PC-3 (cell line): ENCODE results near the gene DUS1L. TPM values are rescaled to one million over a fixed set of nuclear protein-coding genes. Genes with fewer than 3 reads are reported as not detected.

Experiments used
- ATAC-seq: fragments of 200-7000 bp; cut with Tn5 transposase; 2 replicates; pipeline ENCODE4 v1.9.1; 2020; ENCODE audit warnings: mild to moderate bottlenecking, moderate library complexity
- BruUV-seq: library from RNA; stranded (reverse); fragments of 400-500 nt; replicated peaks from 2 replicates; lab custom pipeline; 2021; lab: Mats Ljungman, UMichigan
- CTCF ChIA-PET: fragments of 300-600 bp; sonication (Branson Sonifier 250); formaldehyde crosslinking; loops from one replicate; lab custom pipeline; 2022; ENCODE audit warnings: antibody characterized with exemption; lab: Charles Lee
- POLR2A ChIA-PET: fragments of 300-600 bp; sonication (Branson Sonifier 250); formaldehyde crosslinking; loops from one replicate; lab custom pipeline; 2022; ENCODE audit warnings: antibody characterized with exemption; ENCODE audit not compliant: unreplicated experiment; lab: Charles Lee
- DNase-seq: peaks from one replicate; pipeline ENCODE4 v3.0.0-alpha.2; 2015
- H2AFZ ChIP-seq: fragments of 300-600 bp; sonication (generic); 2 replicates; pipeline ENCODE4 v1.6.0; 2016; ENCODE audit warnings: antibody characterized with exemption, low read length
- H3F3A ChIP-seq: fragments of 300-600 bp; sonication (generic); one replicate; pipeline ENCODE4 v1.6.0; 2017; ENCODE audit warnings: antibody characterized with exemption, low read length, control low read depth, mild to moderate bottlenecking; ENCODE audit not compliant: unreplicated experiment
- H3K27ac ChIP-seq: fragments of 300-600 bp; sonication (generic); 2 replicates; pipeline ENCODE4 v1.5.1; 2016; ENCODE audit warnings: mild to moderate bottlenecking, low read length
- H3K27me3 ChIP-seq: fragments of 300-600 bp; sonication (generic); 2 replicates; pipeline ENCODE4 v1.6.1; 2016; ENCODE audit warnings: low read length, mixed read lengths
- H3K36me3 ChIP-seq: fragments of 300-600 bp; sonication (generic); 2 replicates; pipeline ENCODE4 v1.6.1; 2016; ENCODE audit warnings: low read depth, mixed run types, low read length, mixed read lengths
- H3K4me1 ChIP-seq: fragments of 300-600 bp; sonication (generic); 2 replicates; pipeline ENCODE4 v1.5.1; 2016; ENCODE audit warnings: low read length; ENCODE audit not compliant: insufficient read depth
- H3K4me2 ChIP-seq: fragments of 300-600 bp; sonication (generic); 2 replicates; pipeline ENCODE4 v1.6.0; 2016; ENCODE audit warnings: low read length
- H3K4me3 ChIP-seq: fragments of 300-600 bp; sonication (generic); 2 replicates; pipeline ENCODE4 v1.5.1; 2016; ENCODE audit warnings: mild to moderate bottlenecking, low read length, mixed read lengths
- H3K79me2 ChIP-seq: fragments of 300-600 bp; sonication (generic); 2 replicates; pipeline ENCODE4 v1.6.1; 2017; ENCODE audit warnings: low read length, mixed read lengths
- H3K9ac ChIP-seq: fragments of 300-600 bp; sonication (generic); 2 replicates; pipeline ENCODE4 v1.6.0; 2016; ENCODE audit warnings: mild to moderate bottlenecking, low read length
- H3K9me2 ChIP-seq: fragments of 300-600 bp; sonication (generic); replicated peaks from 2 replicates; pipeline ENCODE4 v1.6.1; 2016; ENCODE audit warnings: mixed run types, low read length, mixed read lengths
- H3K9me3 ChIP-seq: fragments of 300-600 bp; sonication (generic); 2 replicates; pipeline ENCODE4 v1.6.1; 2016; ENCODE audit warnings: low read length, mixed read lengths
- H4K20me1 ChIP-seq: fragments of 300-600 bp; sonication (generic); 2 replicates; pipeline ENCODE4 v1.6.1; 2016; ENCODE audit warnings: low read length, mixed read lengths
- CTCF ChIP-seq: fragments of 300-600 bp; sonication (generic); conservative IDR thresholded peaks from 2 replicates; pipeline ENCODE4 v1.5.1; 2017; ENCODE audit warnings: antibody characterized with exemption, low read depth, mild to moderate bottlenecking, low read length
- EZH2 ChIP-seq: fragments of 300-600 bp; sonication (generic); IDR thresholded peaks from one replicate; pipeline ENCODE4 v1.6.1; 2017; ENCODE audit warnings: antibody characterized with exemption, mild to moderate bottlenecking, low read length; ENCODE audit not compliant: unreplicated experiment
- EZH2phosphoT487 ChIP-seq: fragments of 300-600 bp; sonication (generic); IDR thresholded peaks from 2 replicates; pipeline ENCODE4 v1.6.1; 2018; ENCODE audit warnings: mild to moderate bottlenecking, antibody characterized with exemption, low read length, borderline replicate concordance
- intact Hi-C: fragments of 100-400 bp; cut with micrococcal nuclease; formaldehyde crosslinking; loops from 2 replicates; pipeline ENCODE4 v1.9.0; 2023
- total RNA-seq: library from RNA; depleted of rRNA; stranded (reverse); fragments of >200 nt; gene quantifications from 2 replicates; pipeline ENCODE4 v1.2.3, GENCODE V29; 2014

DUS1L gene
- total RNA-seq, 1 experiment from 2014 or later: 205 TPM

DNA sequence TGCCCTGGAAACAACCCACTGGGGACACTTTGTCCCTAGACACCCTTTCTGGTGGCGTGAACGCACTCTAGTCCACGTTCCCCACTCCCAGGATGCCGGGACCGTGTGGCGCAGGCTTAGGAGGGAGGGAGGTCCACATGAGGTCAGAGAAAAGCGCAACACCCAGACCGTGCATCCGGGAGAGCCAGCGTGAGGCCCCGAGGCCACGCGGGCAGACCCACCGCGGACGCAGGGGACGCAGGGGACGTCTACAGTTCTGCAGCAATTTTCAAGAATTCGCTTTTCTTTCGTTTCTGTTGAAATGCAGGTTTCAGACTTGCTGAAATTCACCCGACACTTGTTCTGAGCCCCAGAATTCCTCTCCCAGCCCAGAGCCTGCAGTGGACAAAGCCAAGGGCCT lies 18.7 kb downstream of the DUS1L start:
- no peaks in the 10 kb centered on the region; the same call in 1 of the 2 replicates for H3K36me3 ChIP-seq
- POLR2A ChIA-PET: no interaction called here
- no peak overlapping the region for H3K9ac ChIP-seq
- H2AFZ ChIP-seq: no peak overlapping the region
- TF ChIP-seq CTCF: no peak
- TF ChIP-seq EZH2phosphoT487: no peak
- TF ChIP-seq EZH2: no peak
- H3K4me1 ChIP-seq: no peaks in the 10 kb centered on the region; the same call in 1 of the 2 replicates
- no peak overlapping the region for H3K27ac ChIP-seq
- intact Hi-C loops: no loop called here
- CTCF ChIA-PET: no interaction called here
- no TSS peak for BruUV-seq
- no peak for DNase-seq
- H4K20me1 ChIP-seq: no peaks in the 10 kb centered on the region
- no peaks in the 10 kb centered on the region for H3K9me3 ChIP-seq
- no peak for ATAC-seq
- no peak overlapping the region for H3K4me2 ChIP-seq
- H3K79me2 ChIP-seq: peaks cover 8% of the 10 kb centered on the region
- no peaks in the 10 kb centered on the region for H3F3A ChIP-seq
- H3K9me2 ChIP-seq: no peaks in the 10 kb centered on the region
- H3K4me3 ChIP-seq: no peak overlapping the region
- no peaks in the 10 kb centered on the region for H3K27me3 ChIP-seq

DNA sequence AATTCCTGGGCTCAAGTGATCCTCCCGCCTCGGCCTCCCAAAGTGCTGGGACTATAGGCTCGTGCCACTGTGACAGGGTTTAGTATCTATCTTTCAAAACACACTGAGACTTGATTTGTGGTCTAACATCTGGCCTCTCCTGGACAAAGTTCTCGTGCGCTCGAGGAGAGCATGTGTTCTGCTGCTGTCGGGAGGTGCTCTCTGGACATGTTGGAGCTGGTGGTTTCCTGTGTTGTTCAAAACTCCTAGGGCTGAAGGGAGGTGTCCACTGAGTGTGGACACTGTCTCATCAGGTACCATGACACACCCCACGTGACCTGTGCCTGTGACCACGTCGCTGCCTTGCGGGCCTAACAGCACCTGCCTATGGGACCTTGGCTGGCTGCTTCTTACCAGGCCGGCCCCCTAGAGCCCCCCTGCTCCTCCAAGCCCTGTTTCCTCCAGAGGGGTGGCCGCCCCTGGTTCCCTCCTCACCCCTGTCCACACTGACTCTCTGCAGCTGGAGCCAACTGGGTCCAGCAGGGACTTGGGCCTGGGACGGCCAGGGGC lies 19.6 kb downstream of the DUS1L start:
- H3K4me3 ChIP-seq: no peak overlapping the region
- H3K9ac ChIP-seq: no peak overlapping the region
- H4K20me1 ChIP-seq: no peaks in the 10 kb centered on the region
- no peak overlapping the region for H3K4me2 ChIP-seq
- no peaks in the 10 kb centered on the region for H3K9me2 ChIP-seq
- no peak overlapping the region for H2AFZ ChIP-seq
- no peaks in the 10 kb centered on the region; the same call in 1 of the 2 replicates for H3K36me3 ChIP-seq
- no peak overlapping the region for H3K27ac ChIP-seq
- no peaks in the 10 kb centered on the region for H3F3A ChIP-seq
- no TSS peak for BruUV-seq
- H3K79me2 ChIP-seq: peaks cover 6% of the 10 kb centered on the region
- H3K9me3 ChIP-seq: no peaks in the 10 kb centered on the region
- POLR2A ChIA-PET: interaction anchor here (0.6 kb wide), 1 partner anchor 24 kb away, joined by 3 read pairs; the partner anchor contains the start of gene CENPX
- no peaks in the 10 kb centered on the region; the same call in 1 of the 2 replicates for H3K4me1 ChIP-seq
- CTCF ChIA-PET: no interaction called here
- intact Hi-C loops: no loop called here
- TF ChIP-seq CTCF (no peak), EZH2phosphoT487 (no peak), EZH2 (no peak)
- DNase-seq (no peak), ATAC-seq (no peak; the same call in 1 of the 2 replicates)
- H3K27me3 ChIP-seq: no peaks in the 10 kb centered on the region

DNA sequence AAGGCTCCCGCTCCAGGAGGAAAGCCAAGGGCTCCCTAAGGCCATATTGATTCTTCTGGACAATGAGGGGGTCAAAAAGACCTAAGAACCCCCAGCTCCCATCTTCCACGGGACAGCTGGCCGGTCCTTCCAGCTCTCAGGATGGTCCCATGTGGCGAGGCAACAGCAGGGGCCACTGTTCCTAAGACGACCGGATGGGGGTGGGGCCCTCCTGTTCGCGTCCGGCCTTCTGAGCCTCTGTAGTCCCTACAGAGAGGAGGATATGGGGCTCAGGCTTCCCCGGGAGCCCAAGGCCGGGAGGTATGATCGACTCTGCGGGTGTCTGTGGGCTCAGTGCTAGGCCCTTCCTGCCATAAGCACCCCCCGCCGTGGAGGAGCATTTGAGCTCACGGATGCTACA lies 22.1 kb downstream of the DUS1L start:
- Histone ChIP-seq H3K36me3 (no peaks in the 10 kb centered on the region; the same call in 1 of the 2 replicates), H2AFZ (no peak overlapping the region), H3K4me3 (no peak overlapping the region), H3F3A (no peaks in the 10 kb centered on the region), H3K27ac (no peak overlapping the region), H3K9me3 (no peaks in the 10 kb centered on the region), H3K27me3 (no peaks in the 10 kb centered on the region), H3K9me2 (no peaks in the 10 kb centered on the region), H3K4me2 (no peak overlapping the region), H3K9ac (no peak overlapping the region), H4K20me1 (no peaks in the 10 kb centered on the region), H3K4me1 (no peaks in the 10 kb centered on the region), H3K79me2 (no peaks in the 10 kb centered on the region)
- BruUV-seq: no TSS peak
- DNase-seq: no peak
- ATAC-seq: no peak
- CTCF ChIA-PET: no interaction called here
- intact Hi-C loops: no loop called here
- POLR2A ChIA-PET: no interaction called here
- TF ChIP-seq EZH2 (no peak), CTCF (no peak), EZH2phosphoT487 (no peak)
